ENCODE data around the gene PBX3.

The PBX3 gene

GRCh38 chr9:125992557-125992956 lies 245.4 kb downstream of the PBX3 start:
- DNase-seq (ENCODE audit: low read depth) = no peak
- no peak for TF ChIP-seq CTCF (IDR thresholded peaks at IDR 0.05; ENCODE audit: insufficient read depth, low read depth, low read length, missing control alignments)
- no peak overlapping the region for H3K4me3 ChIP-seq (ENCODE audit: low read depth, low read length)

GRCh38 chr9:125993466-125993865 lies 246.3 kb downstream of the PBX3 start:
- TF ChIP-seq CTCF (IDR thresholded peaks at IDR 0.05; ENCODE audit: insufficient read depth, low read depth, low read length, missing control alignments) = no peak
- no peak for DNase-seq (ENCODE audit: low read depth)
- H3K4me3 ChIP-seq (ENCODE audit: low read depth, low read length) = no peak overlapping the region

GRCh38 chr9:125994066-125994943 lies 247.1 kb downstream of the PBX3 start:
- TF ChIP-seq CTCF (IDR thresholded peaks at IDR 0.05; ENCODE audit: insufficient read depth, low read depth, low read length, missing control alignments) = no peak
- no peak overlapping the region for H3K4me3 ChIP-seq (ENCODE audit: low read depth, low read length)
- DNase-seq (ENCODE audit: low read depth) = no peak

- DNase-seq (ENCODE audit: low read depth) = no peak
- no peak overlapping the region for H3K4me3 ChIP-seq (ENCODE audit: low read depth, low read length)
- no peak for TF ChIP-seq CTCF (IDR thresholded peaks at IDR 0.05; ENCODE audit: insufficient read depth, low read depth, low read length, missing control alignments)
Measured at GRCh38 chr9:125995006-125995405, 247.8 kb downstream of the PBX3 start.

- DNase-seq (ENCODE audit: low read depth) = no peak
- TF ChIP-seq CTCF (IDR thresholded peaks at IDR 0.05; ENCODE audit: insufficient read depth, low read depth, low read length, missing control alignments) = no peak
- no peak overlapping the region for H3K4me3 ChIP-seq (ENCODE audit: low read depth, low read length)
Measured at GRCh38 chr9:125995706-125996105, 248.5 kb downstream of the PBX3 start.

- H3K4me3 ChIP-seq (ENCODE audit: low read depth, low read length) = no peak overlapping the region
- no peak for DNase-seq (ENCODE audit: low read depth)
- no peak for TF ChIP-seq CTCF (IDR thresholded peaks at IDR 0.05; ENCODE audit: insufficient read depth, low read depth, low read length, missing control alignments)
Measured at GRCh38 chr9:125996791-125997190, 249.6 kb downstream of the PBX3 start.
